Thyroid gland (tissue), 4 donors: ENCODE data around the gene CEP192. TPM values are rescaled to one million over a fixed set of nuclear protein-coding genes. Genes with fewer than 3 reads are reported as not detected.

ENCODE experiments used
- DNase-seq, 2 donors: peaks; one replicate each; pipeline ENCODE4 v3.0.0-alpha.2; 2019
- H3K27ac ChIP-seq, 3 donors: fragments of 200-600 bp; sonication (generic); 1 replicate in 2 of 3; 2 replicates in 1 of 3; pipeline ENCODE4 v1.5.1; 2016 to 2019; ENCODE audit warnings: mild to moderate bottlenecking in 1 of 3, moderate library complexity in 1 of 3
- H3K27me3 ChIP-seq: fragments of 200-600 bp; sonication (generic); one replicate; pipeline ENCODE4 v1.5.1; 2019
- H3K36me3 ChIP-seq, 2 donors: fragments of 200-600 bp; sonication (generic); one replicate each; pipeline ENCODE4 v1.5.1; 2016 to 2019
- H3K4me1 ChIP-seq, 2 donors: fragments of 200-600 bp; sonication (generic); one replicate each; pipeline ENCODE4 v1.5.1; 2017 to 2019
- H3K4me3 ChIP-seq, 3 donors: fragments of 200-600 bp; sonication (generic); replicated peaks in 1 of 3; 1 replicate in 2 of 3; 2 replicates in 1 of 3; pipeline ENCODE4 v1.5.1; 2016; ENCODE audit warnings: mild to moderate bottlenecking in 1 of 3
- H3K9me3 ChIP-seq: fragments of 200-600 bp; sonication (generic); one replicate; pipeline ENCODE4 v1.5.1; 2017
- CTCF ChIP-seq, 6 experiments: fragments of 200-600 bp in 3 of 6; fragments of 450-650 bp in 3 of 6; sonication (generic) in 3 of 6; IDR thresholded peaks; one replicate each; pipeline ENCODE4 v1.5.1; 2016 to 2019; ENCODE audit warnings: antibody characterized with exemption in 6 of 6, mild to moderate bottlenecking in 2 of 6, inconsistent platforms in 1 of 6, moderate library complexity in 1 of 6
- POLR2A ChIP-seq, 2 donors: fragments of 450-650 bp; IDR thresholded peaks; one replicate each; pipeline ENCODE4 v1.6.1; 2017; ENCODE audit warnings: antibody characterized with exemption in 2 of 2, mild to moderate bottlenecking in 2 of 2, moderate library complexity in 1 of 2
- whole genome bisulfite sequencing, 2 donors: methylation state at CpG; one replicate each; pipeline ENCODE4 v1.1.5; 2017; 5-methylcytosine and 5-hydroxymethylcytosine counted together
- intact Hi-C: fragments of 100-400 bp; cut with DNase I; formaldehyde crosslinking; loops from one replicate; pipeline ENCODE4 v1.15.1; 2023
- total RNA-seq, 4 donors: library from RNA; depleted of rRNA; stranded (reverse); fragments of >200 nt; gene quantifications; one replicate each; pipeline ENCODE4 v1.2.3, GENCODE V29; 2016

Gene CEP192
- total RNA-seq, 4 donors from 2014 or later: 23.8 to 36.0 (median 32.2) TPM

GRCh38 chr18:13051159-13051558 lies 60.0 kb downstream of the CEP192 start:
- Histone ChIP-seq H3K9me3 (no peaks in the 10 kb centered on the region), H3K36me3 (peaks cover 8 to 19% of the 10 kb centered on the region in 2 donors)

GRCh38 chr18:13051950-13052349 lies 60.8 kb downstream of the CEP192 start:
- Histone ChIP-seq H3K27ac (no peak overlapping the region), H3K36me3 (peaks cover 8 to 19% of the 10 kb centered on the region in 2 donors), H3K9me3 (no peaks in the 10 kb centered on the region), H3K4me1 (peaks cover 0 to 2% of the 10 kb centered on the region in 2 donors), H3K4me3 (no peak overlapping the region), H3K27me3 (no peaks in the 10 kb centered on the region)
- WGBS, 2 donors: 85 to 87% methylated on average over 4 of the region's 4 CpGs
- intact Hi-C loops: no loop called here
- DNase-seq: no peak
- TF ChIP-seq CTCF (IDR thresholded peaks at IDR 0.05) (no peak), POLR2A (IDR thresholded peaks at IDR 0.05) (no peak)

More at GRCh38 chr18:13051159-13051558, 60.0 kb downstream of the CEP192 start:
- intact Hi-C loops: no loop called here
- no peaks in the 10 kb centered on the region for H3K27me3 ChIP-seq
- TF ChIP-seq POLR2A (IDR thresholded peaks at IDR 0.05) (no peak), CTCF (IDR thresholded peaks at IDR 0.05) (no peak)
- H3K4me3 ChIP-seq: no peak overlapping the region
- no peaks in the 10 kb centered on the region for H3K4me1 ChIP-seq
- no peak for DNase-seq
- 96 to 98% methylated on average over 6 of the region's 6 CpGs for WGBS, 2 donors
- no peak overlapping the region for H3K27ac ChIP-seq

GRCh38 chr18:13054336-13054735 lies 63.2 kb downstream of the CEP192 start:
- peaks cover 6 to 19% of the 10 kb centered on the region in 2 donors for H3K36me3 ChIP-seq
- WGBS, 2 donors: 94 to 95% methylated on average over 2 of the region's 2 CpGs

GRCh38 chr18:13061630-13062189 lies 70.5 kb downstream of the CEP192 start:
- Histone ChIP-seq H3K27ac (no peak overlapping the region), H3K36me3 (peaks cover 2 to 7% of the 10 kb centered on the region in 2 donors), H3K4me3 (no peak overlapping the region), H3K9me3 (no peaks in the 10 kb centered on the region), H3K4me1 (peaks cover 4 to 9% of the 10 kb centered on the region in 2 donors), H3K27me3 (no peaks in the 10 kb centered on the region)
- WGBS, 2 donors: 95 to 97% methylated on average over 4 of the region's 4 CpGs
- DNase-seq: no peak
- intact Hi-C loops: no loop called here
- TF ChIP-seq POLR2A (IDR thresholded peaks at IDR 0.05): no peak

More at GRCh38 chr18:13054336-13054735, 63.2 kb downstream of the CEP192 start:
- peaks cover 4 to 9% of the 10 kb centered on the region in 2 donors for H3K4me1 ChIP-seq
- no peak overlapping the region for H3K4me3 ChIP-seq
- intact Hi-C loops: no loop called here
- TF ChIP-seq POLR2A (IDR thresholded peaks at IDR 0.05): no peak
- DNase-seq: no peak
- H3K27ac ChIP-seq: no peak overlapping the region
- H3K9me3 ChIP-seq: no peaks in the 10 kb centered on the region
- H3K27me3 ChIP-seq: no peaks in the 10 kb centered on the region

- WGBS, 2 donors: 85 to 91% methylated on average over 4 of the region's 4 CpGs
- no peak overlapping the region for H3K4me3 ChIP-seq
- H3K27ac ChIP-seq: no peak overlapping the region
- TF ChIP-seq POLR2A (IDR thresholded peaks at IDR 0.05): no peak
- TF ChIP-seq CTCF (IDR thresholded peaks at IDR 0.05): no peak
- H3K4me1 ChIP-seq: no peaks in the 10 kb centered on the region
- H3K9me3 ChIP-seq: no peaks in the 10 kb centered on the region
- no peak for DNase-seq
- H3K36me3 ChIP-seq: peaks cover 26 to 39% of the 10 kb centered on the region in 2 donors
- H3K27me3 ChIP-seq: no peaks in the 10 kb centered on the region
- intact Hi-C loops: no loop called here
Observed at GRCh38 chr18:13067124-13067523, 76.0 kb downstream of the CEP192 start.

- Histone ChIP-seq H3K4me1 (no peaks in the 10 kb centered on the region), H3K27me3 (no peaks in the 10 kb centered on the region), H3K4me3 (no peak overlapping the region), H3K27ac (no peak overlapping the region), H3K9me3 (no peaks in the 10 kb centered on the region), H3K36me3 (peaks cover 34 to 42% of the 10 kb centered on the region in 2 donors)
- TF ChIP-seq POLR2A (IDR thresholded peaks at IDR 0.05) (no peak), CTCF (IDR thresholded peaks at IDR 0.05) (no peak)
- DNase-seq: no peak
- intact Hi-C loops: no loop called here
- 93 to 96% methylated on average over 7 of the region's 7 CpGs for WGBS, 2 donors
Observed at GRCh38 chr18:13067966-13068365, 76.8 kb downstream of the CEP192 start.
